Naive thymus-derived CD4-positive, alpha-beta T cell (primary cell): ENCODE measurements around the gene FOXJ3. TPM values are rescaled to one million over a fixed set of nuclear protein-coding genes. Genes with fewer than 3 reads are reported as not detected.
A peak's percentile ranks its signal among the peaks of the same experiment; 100 is the strongest.

Experiments
- ATAC-seq: fragments of 150-1000 bp; cut with Tn5 transposase; 2 replicates; pipeline ENCODE4 v1.10.0; 2021; ENCODE audit warnings: mild to moderate bottlenecking, moderate library complexity
- CTCF ChIA-PET: fragments of 350-600 bp; sonication (Branson Sonifier 250); formaldehyde crosslinking; loops from one replicate; lab custom pipeline; 2021; ENCODE audit warnings: antibody characterized with exemption; lab: Charles Lee
- POLR2A ChIA-PET: fragments of 350-600 bp; sonication (Branson Sonifier 250); formaldehyde crosslinking; loops from one replicate; lab custom pipeline; 2021; ENCODE audit warnings: antibody characterized with exemption, inconsistent platforms; lab: Charles Lee
- DNase-seq, 9 donors: peaks; one replicate each; pipeline versions ENCODE4 v3.0.0 to v3.0.0-alpha.2; 2020 to 2022; ENCODE audit warnings: mixed read lengths in 1 of 9
- H3K27ac ChIP-seq: one replicate; pipeline ENCODE4 v1.7.0; 2013; ENCODE audit warnings: mild to moderate bottlenecking, low read depth, low read length, moderate library complexity
- H3K27me3 ChIP-seq, 2 donors: one replicate each; pipeline ENCODE4 v1.7.0; 2013; ENCODE audit warnings: low read length in 2 of 2, mild to moderate bottlenecking in 2 of 2, moderate library complexity in 2 of 2; ENCODE audit not compliant: control insufficient read depth in 2 of 2, insufficient read depth in 2 of 2
- H3K36me3 ChIP-seq, 3 experiments: 1 replicate in 2 of 3; 2 replicates in 1 of 3; pipeline ENCODE4 v1.7.0; 2013; ENCODE audit warnings: low read length in 3 of 3, mild to moderate bottlenecking in 3 of 3, moderate library complexity in 1 of 3; ENCODE audit not compliant: insufficient read depth in 3 of 3, control insufficient read depth in 2 of 3
- H3K4me1 ChIP-seq, 2 donors: one replicate each; pipeline ENCODE4 v1.7.0; 2013; ENCODE audit warnings: low read length in 2 of 2, mild to moderate bottlenecking in 2 of 2, moderate library complexity in 1 of 2; ENCODE audit not compliant: control insufficient read depth in 2 of 2, insufficient read depth in 2 of 2
- H3K4me3 ChIP-seq: 2 replicates; pipeline ENCODE4 v1.7.0; 2013; ENCODE audit warnings: mild to moderate bottlenecking, low read length
- H3K9me3 ChIP-seq, 3 experiments: 1 replicate in 2 of 3; 2 replicates in 1 of 3; pipeline ENCODE4 v1.7.0; 2013; ENCODE audit warnings: low read length in 3 of 3; ENCODE audit not compliant: control insufficient read depth in 2 of 3
- H3K27ac Mint-ChIP-seq, 9 donors: one replicate each; pipeline ENCODE4 v1.8.0; 2020 to 2022; ENCODE audit warnings: mixed read lengths in 9 of 9, mild to moderate bottlenecking in 8 of 9, moderate library complexity in 5 of 9, inconsistent platforms in 2 of 9
- H3K27me3 Mint-ChIP-seq, 5 donors: one replicate each; pipeline ENCODE4 v1.8.0; 2021 to 2022; ENCODE audit warnings: mixed read lengths in 5 of 5, mild to moderate bottlenecking in 1 of 5
- H3K36me3 Mint-ChIP-seq, 5 donors: one replicate each; pipeline ENCODE4 v1.8.0; 2020 to 2022; ENCODE audit warnings: mixed read lengths in 5 of 5, mild to moderate bottlenecking in 3 of 5, inconsistent platforms in 1 of 5
- H3K4me1 Mint-ChIP-seq, 7 donors: one replicate each; pipeline ENCODE4 v1.8.0; 2020 to 2022; ENCODE audit warnings: mixed read lengths in 7 of 7, mild to moderate bottlenecking in 3 of 7, inconsistent platforms in 1 of 7
- H3K4me3 Mint-ChIP-seq, 10 donors: one replicate each; pipeline ENCODE4 v1.8.0; 2020 to 2022; ENCODE audit warnings: mild to moderate bottlenecking in 10 of 10, mixed read lengths in 10 of 10, moderate library complexity in 6 of 10, inconsistent platforms in 2 of 10
- H3K9me3 Mint-ChIP-seq, 11 donors: one replicate each; pipeline ENCODE4 v1.8.0; 2020 to 2022; ENCODE audit warnings: mixed read lengths in 11 of 11, mild to moderate bottlenecking in 4 of 11, inconsistent platforms in 1 of 11, moderate library complexity in 1 of 11
- intact Hi-C, 2 donors: fragments of 100-400 bp; cut with micrococcal nuclease; formaldehyde crosslinking; loops; one replicate each; pipeline ENCODE4 v1.15.1; 2023
- polyA plus RNA-seq, 2 donors: library from polyadenylated mRNA; unstranded; fragments of 300-500 nt; fragmentation: Illumina TruSeq; gene quantifications; one replicate each; pipeline ENCODE4 v1.2.3, GENCODE V29; 2021
- total RNA-seq, 6 experiments: library from RNA in 5 of 6; stranded (reverse) in 5 of 6; gene quantifications; 1 replicate in 5 of 6; 2 replicates in 1 of 6; pipeline ENCODE4 v1.2.3 and lab custom pipeline; 2021 to 2026

FOXJ3 gene
- total and polyA plus RNA-seq, 7 experiments from 2014 or later, result 38.9 to 93.3 (median 70.0) TPM

GRCh38 chr1:42323551-42323950 is 11.5 kb downstream of the FOXJ3 start:
- peak overlapping the region in 7 of 9 donors; percentile 4 to 93 (median 53) for H3K27ac Mint-ChIP-seq
- no peak for DNase-seq
- Histone ChIP-seq H3K27ac (no peak overlapping the region), H3K4me1 (peaks cover 26 to 46% of the 10 kb centered on the region in 2 donors), H3K27me3 (no peaks in the 10 kb centered on the region), H3K4me3 (no peak overlapping the region), H3K9me3 (no peaks in the 10 kb centered on the region), H3K36me3 (no peaks in the 10 kb centered on the region)
- no peaks in the 10 kb centered on the region for H3K9me3 Mint-ChIP-seq
- ChIA-PET CTCF (no interaction called here), POLR2A (interaction anchor here (0.6 to 1.9 kb wide), 2 partner anchors 11 to 464 kb away, joined by 3 to 5 read pairs; no protein-coding TSS in a partner anchor)
- H3K27me3 Mint-ChIP-seq, result no peaks in the 10 kb centered on the region
- peak overlapping the region in 1 of 10 donors; percentile 3 for H3K4me3 Mint-ChIP-seq
- peaks cover 53 to 96% (median 93%) of the 10 kb centered on the region in 7 donors for H3K4me1 Mint-ChIP-seq
- H3K36me3 Mint-ChIP-seq, result peaks cover 0 to 11% (median 4%) of the 10 kb centered on the region in 5 donors
- no peak for ATAC-seq
- intact Hi-C loops, result no loop called here

DNA sequence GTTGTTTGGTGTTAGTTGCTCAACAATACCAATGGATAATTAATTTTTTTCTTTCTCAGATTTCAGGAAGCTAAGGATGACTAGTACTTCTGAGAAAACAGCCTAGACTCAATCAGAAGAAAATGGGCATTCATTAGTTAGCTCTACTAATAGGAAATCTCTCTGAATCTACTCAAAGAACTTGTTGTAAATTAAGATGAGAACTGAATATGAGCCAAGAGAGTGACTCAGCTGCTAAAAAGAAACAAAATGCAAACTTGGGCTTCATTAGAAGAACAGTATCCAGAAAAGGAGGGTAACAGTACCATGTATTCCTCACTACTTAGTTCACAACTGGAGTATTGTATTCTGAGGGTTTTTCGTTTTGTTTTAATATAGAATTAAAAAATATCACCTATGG is 12.5 kb downstream of the FOXJ3 start:
- H3K27ac Mint-ChIP-seq, result peak overlapping the region in 7 of 9 donors; percentile 33 to 93 (median 87)
- ChIA-PET POLR2A (interaction anchor here (1.9 kb wide), 1 partner anchor 12 kb away, joined by 5 read pairs; no protein-coding TSS in a partner anchor), CTCF (interaction anchor here (0.7 to 0.9 kb wide), 2 partner anchors 10 to 344 kb away, joined by 3 to 4 read pairs; no protein-coding TSS in a partner anchor)
- no peaks in the 10 kb centered on the region for H3K27me3 Mint-ChIP-seq
- peak overlapping the region in 1 of 10 donors; percentile 5 for H3K4me3 Mint-ChIP-seq
- peaks cover 58 to 96% (median 93%) of the 10 kb centered on the region in 7 donors for H3K4me1 Mint-ChIP-seq
- Histone ChIP-seq H3K4me1 (peaks cover 26 to 52% of the 10 kb centered on the region in 2 donors), H3K9me3 (no peaks in the 10 kb centered on the region), H3K27me3 (no peaks in the 10 kb centered on the region), H3K27ac (peak overlapping the region; percentile 31), H3K36me3 (no peaks in the 10 kb centered on the region), H3K4me3 (no peak overlapping the region)
- H3K36me3 Mint-ChIP-seq, result peaks cover 0 to 11% (median 5%) of the 10 kb centered on the region in 5 donors
- intact Hi-C loops, result no loop called here
- ATAC-seq, result no peak
- no peak for DNase-seq
- no peaks in the 10 kb centered on the region for H3K9me3 Mint-ChIP-seq

GRCh38 chr1:42321731-42322130 is 13.3 kb downstream of the FOXJ3 start:
- Histone ChIP-seq H3K9me3 (no peaks in the 10 kb centered on the region), H3K27me3 (no peaks in the 10 kb centered on the region), H3K4me1 (peaks cover 29 to 57% of the 10 kb centered on the region in 2 donors), H3K4me3 (no peak overlapping the region), H3K27ac (peak overlapping the region; percentile 31), H3K36me3 (no peaks in the 10 kb centered on the region)
- DNase-seq (no peak), ATAC-seq (no peak)
- Mint-ChIP-seq H3K4me1 (peaks cover 55 to 96% (median 93%) of the 10 kb centered on the region in 7 donors), H3K27me3 (no peaks in the 10 kb centered on the region), H3K36me3 (peaks cover 0 to 11% (median 7%) of the 10 kb centered on the region in 5 donors), H3K4me3 (peak overlapping the region in 4 of 10 donors; percentile 51 to 83 (median 69)), H3K27ac (peak overlapping the region; percentile 0 to 93 (median 81)), H3K9me3 (no peaks in the 10 kb centered on the region)
- POLR2A ChIA-PET, result no interaction called here
- intact Hi-C loops, result loop anchor here in 1 of 2 donors (2.0 kb wide), 1 partner anchor 13 kb away; the partner anchor contains the start of gene FOXJ3
- CTCF ChIA-PET, result no interaction called here

- intact Hi-C loops, result loop anchor here (1.0 to 2.0 kb wide), 2 partner anchors 14 to 15 kb away; partner anchors contain the start of gene FOXJ3 (in 2 of the 2)
- Histone ChIP-seq H3K4me1 (peaks cover 30 to 63% of the 10 kb centered on the region in 2 donors), H3K4me3 (no peak overlapping the region), H3K27ac (peak overlapping the region; percentile 59), H3K9me3 (no peaks in the 10 kb centered on the region), H3K27me3 (no peaks in the 10 kb centered on the region), H3K36me3 (no peaks in the 10 kb centered on the region)
- Mint-ChIP-seq H3K4me1 (peaks cover 56 to 96% (median 93%) of the 10 kb centered on the region in 7 donors), H3K36me3 (peaks cover 0 to 11% (median 7%) of the 10 kb centered on the region in 5 donors), H3K4me3 (peak overlapping the region in 9 of 10 donors; percentile 41 to 83 (median 55)), H3K27ac (peak overlapping the region; percentile 60 to 93 (median 87)), H3K9me3 (no peaks in the 10 kb centered on the region), H3K27me3 (no peaks in the 10 kb centered on the region)
- no peak for DNase-seq
- POLR2A ChIA-PET, result interaction anchor here (1.1 to 1.8 kb wide), 4 partner anchors 9 to 136 kb away, joined by 3 to 9 read pairs (median 6); partner anchors contain the start of genes FOXJ3 and PPCS
- ATAC-seq, result no peak
- CTCF ChIA-PET, result interaction anchor here (1.3 to 1.6 kb wide), 4 partner anchors 9 to 57 kb away, joined by 3 read pairs; no protein-coding TSS in a partner anchor
Measured at GRCh38 chr1:42320708-42321107, 14.3 kb downstream of the FOXJ3 start.

GRCh38 chr1:42319871-42320484 is 15.1 kb downstream of the FOXJ3 start:
- DNase-seq (peak in 7 of 9 donors; percentile 39 to 58 (median 47)), ATAC-seq (peak; percentile 80)
- H3K36me3 Mint-ChIP-seq, result peaks cover 0 to 11% (median 7%) of the 10 kb centered on the region in 5 donors
- intact Hi-C loops, result loop anchor here (1.0 to 5.0 kb wide), 3 partner anchors 15 to 137 kb away; partner anchors contain the start of genes FOXJ3 (in 2 of the 2), PPCS (in 1 of the 2) and ZMYND12 (in 1 of the 2)
- H3K27me3 Mint-ChIP-seq, result no peaks in the 10 kb centered on the region
- H3K4me3 Mint-ChIP-seq, result peak overlapping the region; percentile 70 to 88 (median 82)
- Histone ChIP-seq H3K27me3 (no peaks in the 10 kb centered on the region), H3K4me3 (peak overlapping the region; percentile 31), H3K27ac (peak overlapping the region; percentile 59), H3K36me3 (no peaks in the 10 kb centered on the region), H3K4me1 (peaks cover 30 to 71% of the 10 kb centered on the region in 2 donors), H3K9me3 (no peaks in the 10 kb centered on the region)
- peak overlapping the region; percentile 66 to 93 (median 89) for H3K27ac Mint-ChIP-seq
- CTCF ChIA-PET, result interaction anchor here (0.5 to 1.6 kb wide), 5 partner anchors 10 to 61 kb away, joined by 3 read pairs; no protein-coding TSS in a partner anchor
- peaks cover 61 to 96% (median 93%) of the 10 kb centered on the region in 7 donors for H3K4me1 Mint-ChIP-seq
- POLR2A ChIA-PET, result interaction anchor here (0.7 to 1.8 kb wide), 5 partner anchors 10 to 137 kb away, joined by 3 to 9 read pairs (median 6); partner anchors contain the start of genes FOXJ3 and PPCS
- no peaks in the 10 kb centered on the region for H3K9me3 Mint-ChIP-seq
